ENCODE measurements around the gene ALDH1B1.

The ALDH1B1 gene

GRCh38 chr9:38442473-38443096 is 50.1 kb downstream of the ALDH1B1 start:
- no peak for DNase-seq

- no peak for DNase-seq
Measured at GRCh38 chr9:38443181-38443580, 50.7 kb downstream of the ALDH1B1 start.

- DNase-seq = no peak
Measured at GRCh38 chr9:38443597-38443996, 51.1 kb downstream of the ALDH1B1 start.

GRCh38 chr9:38445154-38446043 is 52.9 kb downstream of the ALDH1B1 start:
- no peak for DNase-seq

- no peak for DNase-seq
Measured at GRCh38 chr9:38447703-38448102, 55.2 kb downstream of the ALDH1B1 start.

Data from NCI-H524 treated with DMSO at 0.1 percent for 48 hours (cell line).